ENCODE measurements around the gene CEPT1.

DNA sequence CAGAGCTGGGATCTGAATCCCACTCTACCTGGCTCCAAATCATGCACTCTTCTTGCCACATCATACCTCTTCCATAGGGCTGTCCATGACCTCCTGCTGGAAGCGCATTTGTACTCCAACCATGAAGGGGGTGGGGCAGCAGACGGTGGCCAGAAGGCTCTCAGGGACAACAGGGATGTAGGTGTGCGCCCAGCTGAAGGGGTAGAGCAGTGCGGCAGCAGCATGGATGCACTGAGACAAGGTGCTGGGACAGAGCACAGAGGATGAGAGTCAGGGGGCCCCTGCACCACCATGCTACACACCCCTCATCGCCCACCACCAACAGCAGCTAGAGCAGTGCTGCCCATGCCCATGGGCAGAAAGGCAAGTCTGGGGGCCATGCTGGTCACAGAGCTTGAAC lies 52.1 kb downstream of the CEPT1 start:
- TF ChIP-seq, protein P1, sequence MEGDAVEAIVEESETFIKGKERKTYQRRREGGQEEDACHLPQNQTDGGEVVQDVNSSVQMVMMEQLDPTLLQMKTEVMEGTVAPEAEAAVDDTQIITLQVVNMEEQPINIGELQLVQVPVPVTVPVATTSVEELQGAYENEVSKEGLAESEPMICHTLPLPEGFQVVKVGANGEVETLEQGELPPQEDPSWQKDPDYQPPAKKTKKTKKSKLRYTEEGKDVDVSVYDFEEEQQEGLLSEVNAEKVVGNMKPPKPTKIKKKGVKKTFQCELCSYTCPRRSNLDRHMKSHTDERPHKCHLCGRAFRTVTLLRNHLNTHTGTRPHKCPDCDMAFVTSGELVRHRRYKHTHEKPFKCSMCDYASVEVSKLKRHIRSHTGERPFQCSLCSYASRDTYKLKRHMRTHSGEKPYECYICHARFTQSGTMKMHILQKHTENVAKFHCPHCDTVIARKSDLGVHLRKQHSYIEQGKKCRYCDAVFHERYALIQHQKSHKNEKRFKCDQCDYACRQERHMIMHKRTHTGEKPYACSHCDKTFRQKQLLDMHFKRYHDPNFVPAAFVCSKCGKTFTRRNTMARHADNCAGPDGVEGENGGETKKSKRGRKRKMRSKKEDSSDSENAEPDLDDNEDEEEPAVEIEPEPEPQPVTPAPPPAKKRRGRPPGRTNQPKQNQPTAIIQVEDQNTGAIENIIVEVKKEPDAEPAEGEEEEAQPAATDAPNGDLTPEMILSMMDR (IDR thresholded peaks at IDR 0.05) = no peak
- TF ChIP-seq POLR2A (IDR thresholded peaks at IDR 0.05) (no peak), POLR2AphosphoS5 (IDR thresholded peaks at IDR 0.05; ENCODE audit: insufficient read depth in 1 of 2, low read depth in 1 of 2) (no peak)
